IMR-90 (cell line): ENCODE measurements around the gene CLSTN1. TPM values are rescaled to one million over a fixed set of nuclear protein-coding genes. Genes with fewer than 3 reads are reported as not detected.

Source experiments
- ATAC-seq: fragments of 200-7000 bp; cut with Tn5 transposase; 2 replicates; pipeline ENCODE4 v1.9.1; 2020; ENCODE audit warnings: low read depth, mild to moderate bottlenecking, moderate library complexity
- BruUV-seq: library from RNA; stranded (reverse); fragments of 400-500 nt; replicated peaks from 2 replicates; lab custom pipeline; 2021; lab: Mats Ljungman, UMichigan
- CTCF ChIA-PET: fragments of 300-600 bp; formaldehyde crosslinking; extraction: SDS; loops from one replicate; lab custom pipeline; 2021; ENCODE audit warnings: antibody characterized with exemption; lab: Yijun Ruan, JAX
- POLR2A ChIA-PET: fragments of 300-600 bp; sonication (Branson Sonifier 250); formaldehyde crosslinking; loops from one replicate; lab custom pipeline; 2022; ENCODE audit warnings: antibody characterized with exemption; ENCODE audit not compliant: unreplicated experiment; lab: Charles Lee
- DNase-seq: peaks from one replicate; pipeline ENCODE4 v3.0.0; 2013
- H2AFZ ChIP-seq: replicated peaks from 2 replicates; pipeline ENCODE3; 2013; ENCODE audit warnings: low read length, mild to moderate bottlenecking; ENCODE audit not compliant: poor library complexity
- H2AK5ac ChIP-seq: 2 replicates; pipeline ENCODE4 v1.6.1; 2013; ENCODE audit warnings: low read depth, low read length, inconsistent platforms
- H2AK9ac ChIP-seq: replicated peaks from 2 replicates; pipeline ENCODE3; 2013; ENCODE audit warnings: mild to moderate bottlenecking, low read depth, low read length, moderate library complexity; ENCODE audit not compliant: poor library complexity
- H2BK120ac ChIP-seq: 2 replicates; pipeline ENCODE4 v1.6.1; 2013; ENCODE audit warnings: low read depth, low read length, inconsistent platforms
- H2BK15ac ChIP-seq: 3 replicates; pipeline ENCODE4 v1.6.1; 2013; ENCODE audit warnings: low read depth, low read length, inconsistent platforms
- H2BK20ac ChIP-seq: 2 replicates; pipeline ENCODE4 v1.6.1; 2013; ENCODE audit warnings: low read depth, mild to moderate bottlenecking, inconsistent platforms, low read length, moderate library complexity
- H2BK5ac ChIP-seq: 2 replicates; pipeline ENCODE4 v1.6.1; 2013; ENCODE audit warnings: mild to moderate bottlenecking, low read depth, low read length, inconsistent platforms; ENCODE audit not compliant: poor library complexity, severe bottlenecking
- H3K14ac ChIP-seq: replicated peaks from 2 replicates; pipeline ENCODE4 v1.6.1; 2013; ENCODE audit warnings: low read depth, low read length, inconsistent platforms
- H3K18ac ChIP-seq: 2 replicates; pipeline ENCODE4 v1.6.1; 2013; ENCODE audit warnings: low read depth, low read length, control low read depth
- H3K23ac ChIP-seq: 2 replicates; pipeline ENCODE4 v1.6.1; 2013; ENCODE audit warnings: low read depth, low read length, inconsistent platforms
- H3K27ac ChIP-seq: 2 replicates; pipeline ENCODE4 v1.5.1; 2013; ENCODE audit warnings: mild to moderate bottlenecking, control low read depth, low read length; ENCODE audit not compliant: insufficient read depth
- H3K27me3 ChIP-seq: 2 replicates; pipeline ENCODE4 v1.6.1; 2013; ENCODE audit warnings: low read length; ENCODE audit not compliant: control insufficient read depth, insufficient read depth
- H3K36me3 ChIP-seq: 2 replicates; pipeline ENCODE4 v1.6.1; 2013; ENCODE audit warnings: low read length, mixed read lengths; ENCODE audit not compliant: control insufficient read depth, insufficient read depth
- H3K4ac ChIP-seq: 2 replicates; pipeline ENCODE4 v1.6.1; 2013; ENCODE audit warnings: low read depth, low read length, inconsistent platforms
- H3K4me1 ChIP-seq: 2 replicates; pipeline ENCODE4 v1.6.1; 2013; ENCODE audit warnings: low read length, mixed read lengths; ENCODE audit not compliant: control insufficient read depth, insufficient read depth
- H3K4me2 ChIP-seq: 2 replicates; pipeline ENCODE4 v1.6.1; 2013; ENCODE audit warnings: low read depth, mild to moderate bottlenecking, control low read depth, low read length, moderate library complexity
- H3K4me3 ChIP-seq: 2 replicates; pipeline ENCODE4 v1.5.1; 2013; ENCODE audit warnings: low read depth, mild to moderate bottlenecking, control low read depth, low read length, moderate library complexity; ENCODE audit not compliant: insufficient read depth
- H3K56ac ChIP-seq: 2 replicates; pipeline ENCODE4 v1.6.1; 2013; ENCODE audit warnings: low read length, inconsistent platforms; ENCODE audit not compliant: insufficient read depth; ENCODE audit errors: extremely low read depth
- H3K79me1 ChIP-seq, 2 experiments: 2 replicates each; pipeline ENCODE4 v1.6.1; 2013; ENCODE audit warnings: low read length in 2 of 2, inconsistent platforms in 1 of 2, low read depth in 1 of 2
- H3K9ac ChIP-seq: 2 replicates; pipeline ENCODE4 v1.6.1; 2013; ENCODE audit warnings: low read depth, low read length, control low read depth
- H3K9me1 ChIP-seq: 2 replicates; pipeline ENCODE4 v1.6.1; 2013; ENCODE audit warnings: low read length, inconsistent platforms; ENCODE audit not compliant: insufficient read depth
- H3K9me3 ChIP-seq: 2 replicates; pipeline ENCODE4 v1.6.1; 2013; ENCODE audit warnings: low read length; ENCODE audit not compliant: control insufficient read depth, insufficient read depth
- H4K20me1 ChIP-seq: 2 replicates; pipeline ENCODE4 v1.6.1; 2013; ENCODE audit warnings: low read length, inconsistent platforms; ENCODE audit not compliant: insufficient read depth
- H4K5ac ChIP-seq: 2 replicates; pipeline ENCODE4 v1.6.1; 2013; ENCODE audit warnings: mild to moderate bottlenecking, low read depth, low read length, control low read depth
- H4K8ac ChIP-seq, 2 experiments: 2 replicates each; pipeline ENCODE4 v1.6.1; 2013; ENCODE audit warnings: low read depth in 2 of 2, low read length in 2 of 2, control low read depth in 1 of 2, inconsistent platforms in 1 of 2
- H4K91ac ChIP-seq: 2 replicates; pipeline ENCODE4 v1.6.1; 2013; ENCODE audit warnings: low read depth, low read length, inconsistent platforms; ENCODE audit not compliant: insufficient read depth
- BHLHE40 ChIP-seq: fragments of 150-350 bp; IDR thresholded peaks from 2 replicates; pipeline ENCODE4 v1.6.1; 2016; ENCODE audit warnings: mild to moderate bottlenecking, low read depth, low read length
- CEBPB ChIP-seq: IDR thresholded peaks from 2 replicates; pipeline ENCODE4 v1.6.1; 2012; ENCODE audit warnings: low read depth, low read length, improper control_type of control experiment
- CHD1 ChIP-seq: IDR thresholded peaks from 2 replicates; pipeline ENCODE4 v1.6.1; 2012; ENCODE audit warnings: low read depth, low read length, improper control_type of control experiment
- FOS ChIP-seq: fragments of 150-350 bp; IDR thresholded peaks from 2 replicates; pipeline ENCODE4 v1.6.1; 2016; ENCODE audit warnings: low read depth, low read length
- MAZ ChIP-seq: IDR thresholded peaks from 2 replicates; pipeline ENCODE4 v1.6.1; 2012; ENCODE audit warnings: low read depth, mild to moderate bottlenecking, low read length, improper control_type of control experiment, moderate library complexity, borderline replicate concordance
- MXI1 ChIP-seq: IDR thresholded peaks from 2 replicates; pipeline ENCODE4 v1.6.1; 2012; ENCODE audit warnings: low read depth, mild to moderate bottlenecking, low read length, moderate library complexity, borderline replicate concordance
- NFE2L2 ChIP-seq: fragments of 150-350 bp; IDR thresholded peaks from 2 replicates; pipeline ENCODE4 v1.6.1; 2016; ENCODE audit warnings: low read depth, mild to moderate bottlenecking, low read length
- RCOR1 ChIP-seq: IDR thresholded peaks from 2 replicates; pipeline ENCODE4 v1.6.1; 2012; ENCODE audit warnings: mild to moderate bottlenecking, low read length, improper control_type of control experiment; ENCODE audit not compliant: insufficient replicate concordance
- RFX5 ChIP-seq: IDR thresholded peaks from 2 replicates; pipeline ENCODE4 v1.8.0; 2012; ENCODE audit warnings: low read depth, mild to moderate bottlenecking, low read length, moderate library complexity
- SMC3 ChIP-seq: fragments of 150-350 bp; IDR thresholded peaks from 2 replicates; pipeline ENCODE4 v1.6.1; 2016; ENCODE audit warnings: low read depth, mild to moderate bottlenecking, antibody characterized with exemption, low read length, moderate library complexity
- WGBS, 2 experiments: methylation state at CpG; one replicate each; pipeline versions ENCODE4 v1.1.5 to v1.1.7; 2013; ENCODE audit warnings: missing lambda C conversion rate in 2 of 2; ENCODE audit not compliant: insufficient read length in 1 of 2; ENCODE audit errors: extremely low coverage in 2 of 2; 5-methylcytosine and 5-hydroxymethylcytosine counted together
- dilution Hi-C: fragments of 300-500 bp; cut with HindIII; formaldehyde crosslinking; loops from one replicate; pipeline ENCODE4 v1.14.3; 2018; ENCODE audit warnings: low sequenced_read_pairs; ENCODE audit not compliant: unreplicated experiment
- in situ Hi-C: fragments of 300-500 bp; cut with MboI; formaldehyde crosslinking; loops from 3 replicates; pipeline ENCODE4 v1.14.3; 2019; ENCODE audit warnings: low sequenced_read_pairs, inconsistent platforms, mixed read lengths
- intact Hi-C: fragments of 100-400 bp; cut with micrococcal nuclease; formaldehyde crosslinking; loops from 2 replicates; pipeline ENCODE4 v1.10.0; 2022
- polyA plus RNA-seq, 3 experiments: library from polyadenylated mRNA; depleted of rRNA; stranded (reverse); fragments of >200 nt; gene quantifications; 2 replicates each; pipeline ENCODE4 v1.2.3, GENCODE V29; 2012; ENCODE audit warnings: low replicate concordance in 1 of 3
- total RNA-seq: library from RNA; depleted of rRNA; stranded (reverse); fragments of >200 nt; gene quantifications from 2 replicates; pipeline ENCODE4 v1.2.3, GENCODE V29; 2012
- TF ChIP-seq, protein P1 (sequence below): conservative IDR thresholded peaks from 2 replicates; pipeline ENCODE4 v1.5.1; 2012; ENCODE audit warnings: mild to moderate bottlenecking, low read depth, low read length, improper control_type of control experiment
- TF ChIP-seq, protein P2 (sequence below): fragments of 150-350 bp; IDR thresholded peaks from 2 replicates; pipeline ENCODE4 v1.6.1; 2016; ENCODE audit warnings: low read depth, mild to moderate bottlenecking, low read length, moderate library complexity, borderline replicate concordance
- TF ChIP-seq, protein P3 (sequence below): fragments of 150-350 bp; IDR thresholded peaks from 2 replicates; pipeline ENCODE4 v1.6.1; 2017; ENCODE audit warnings: mild to moderate bottlenecking, antibody characterized with exemption, low read length, low read depth

The CLSTN1 gene
- total and polyA plus RNA-seq, 2 of the 4 experiments (the other 2 are of a cell fraction), result 30.1 to 72.2 TPM

DNA sequence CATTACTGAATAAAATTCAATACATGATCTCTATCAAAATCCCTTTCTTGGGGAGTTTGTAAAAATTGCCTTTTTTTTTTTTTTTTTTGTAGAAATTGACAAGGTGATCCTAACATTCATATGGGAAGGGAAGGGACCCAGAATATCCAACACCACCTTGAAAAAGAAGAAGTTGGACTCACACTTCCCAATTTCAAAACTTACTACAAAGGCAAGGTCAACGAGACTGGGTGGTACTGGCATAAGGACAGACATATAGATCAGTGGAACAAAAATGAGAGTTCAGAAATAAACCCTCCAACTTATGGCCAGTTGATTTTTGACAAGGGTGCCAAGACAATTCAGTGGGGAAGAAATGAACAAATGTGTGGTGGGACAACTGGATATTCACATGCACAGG is 31.4 kb upstream of the CLSTN1 start:
- CTCF ChIA-PET, result no interaction called here
- H3K9me1 ChIP-seq, result no peaks in the 10 kb centered on the region; the same call in 1 of the 2 replicates
- H3K4ac ChIP-seq, result no peak overlapping the region
- no peak overlapping the region for H2BK15ac ChIP-seq
- no peak overlapping the region for H2AK9ac ChIP-seq
- no peak overlapping the region for H3K23ac ChIP-seq
- peaks cover 1% of the 10 kb centered on the region for H3K4me1 ChIP-seq
- no peak overlapping the region for H3K4me2 ChIP-seq
- no peak overlapping the region for H3K9ac ChIP-seq
- no peak overlapping the region for H2AK5ac ChIP-seq
- no CpG with 5 or more reads among the region's 1 CpG for WGBS, 2 experiments
- H2BK120ac ChIP-seq, result no peak overlapping the region
- H2BK5ac ChIP-seq, result no peak overlapping the region
- no peak overlapping the region for H3K27ac ChIP-seq
- peaks cover 10% of the 10 kb centered on the region for H3K36me3 ChIP-seq
- no peak overlapping the region for H3K56ac ChIP-seq
- H3K27me3 ChIP-seq, result no peaks in the 10 kb centered on the region
- H2AFZ ChIP-seq, result no peak overlapping the region
- H3K4me3 ChIP-seq, result no peak overlapping the region
- DNase-seq (no peak), ATAC-seq (no peak)
- H4K91ac ChIP-seq, result no peak overlapping the region
- no peak overlapping the region for H2BK20ac ChIP-seq
- no peak overlapping the region for H4K5ac ChIP-seq
- dilution Hi-C loops, result no loop called here
- intact Hi-C loops, result no loop called here
- TF ChIP-seq, protein P1, sequence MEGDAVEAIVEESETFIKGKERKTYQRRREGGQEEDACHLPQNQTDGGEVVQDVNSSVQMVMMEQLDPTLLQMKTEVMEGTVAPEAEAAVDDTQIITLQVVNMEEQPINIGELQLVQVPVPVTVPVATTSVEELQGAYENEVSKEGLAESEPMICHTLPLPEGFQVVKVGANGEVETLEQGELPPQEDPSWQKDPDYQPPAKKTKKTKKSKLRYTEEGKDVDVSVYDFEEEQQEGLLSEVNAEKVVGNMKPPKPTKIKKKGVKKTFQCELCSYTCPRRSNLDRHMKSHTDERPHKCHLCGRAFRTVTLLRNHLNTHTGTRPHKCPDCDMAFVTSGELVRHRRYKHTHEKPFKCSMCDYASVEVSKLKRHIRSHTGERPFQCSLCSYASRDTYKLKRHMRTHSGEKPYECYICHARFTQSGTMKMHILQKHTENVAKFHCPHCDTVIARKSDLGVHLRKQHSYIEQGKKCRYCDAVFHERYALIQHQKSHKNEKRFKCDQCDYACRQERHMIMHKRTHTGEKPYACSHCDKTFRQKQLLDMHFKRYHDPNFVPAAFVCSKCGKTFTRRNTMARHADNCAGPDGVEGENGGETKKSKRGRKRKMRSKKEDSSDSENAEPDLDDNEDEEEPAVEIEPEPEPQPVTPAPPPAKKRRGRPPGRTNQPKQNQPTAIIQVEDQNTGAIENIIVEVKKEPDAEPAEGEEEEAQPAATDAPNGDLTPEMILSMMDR, result no peak
- TF ChIP-seq RCOR1, result no peak
- no peak for TF ChIP-seq SMC3
- no peak for TF ChIP-seq BHLHE40
- no peak for TF ChIP-seq MAZ
- TF ChIP-seq NFE2L2, result no peak
- no peak for TF ChIP-seq MXI1
- TF ChIP-seq, protein P2, sequence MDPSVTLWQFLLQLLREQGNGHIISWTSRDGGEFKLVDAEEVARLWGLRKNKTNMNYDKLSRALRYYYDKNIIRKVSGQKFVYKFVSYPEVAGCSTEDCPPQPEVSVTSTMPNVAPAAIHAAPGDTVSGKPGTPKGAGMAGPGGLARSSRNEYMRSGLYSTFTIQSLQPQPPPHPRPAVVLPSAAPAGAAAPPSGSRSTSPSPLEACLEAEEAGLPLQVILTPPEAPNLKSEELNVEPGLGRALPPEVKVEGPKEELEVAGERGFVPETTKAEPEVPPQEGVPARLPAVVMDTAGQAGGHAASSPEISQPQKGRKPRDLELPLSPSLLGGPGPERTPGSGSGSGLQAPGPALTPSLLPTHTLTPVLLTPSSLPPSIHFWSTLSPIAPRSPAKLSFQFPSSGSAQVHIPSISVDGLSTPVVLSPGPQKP, result no peak
- TF ChIP-seq FOS, result no peak
- TF ChIP-seq, protein P3, sequence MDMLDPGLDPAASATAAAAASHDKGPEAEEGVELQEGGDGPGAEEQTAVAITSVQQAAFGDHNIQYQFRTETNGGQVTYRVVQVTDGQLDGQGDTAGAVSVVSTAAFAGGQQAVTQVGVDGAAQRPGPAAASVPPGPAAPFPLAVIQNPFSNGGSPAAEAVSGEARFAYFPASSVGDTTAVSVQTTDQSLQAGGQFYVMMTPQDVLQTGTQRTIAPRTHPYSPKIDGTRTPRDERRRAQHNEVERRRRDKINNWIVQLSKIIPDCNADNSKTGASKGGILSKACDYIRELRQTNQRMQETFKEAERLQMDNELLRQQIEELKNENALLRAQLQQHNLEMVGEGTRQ, result no peak
- no peak for TF ChIP-seq CEBPB
- TF ChIP-seq CHD1, result no peak
- TF ChIP-seq RFX5, result no peak
- H3K14ac ChIP-seq, result no peak overlapping the region
- H4K20me1 ChIP-seq, result no peaks in the 10 kb centered on the region
- H3K79me1 ChIP-seq, result no peaks in the 10 kb centered on the region; a peak in 1 of 4 replicates
- H3K9me3 ChIP-seq, result no peaks in the 10 kb centered on the region
- no peak overlapping the region for H3K18ac ChIP-seq
- POLR2A ChIA-PET, result no interaction called here
- in situ Hi-C loops, result no loop called here
- no TSS peak for BruUV-seq
- H4K8ac ChIP-seq, result no peak overlapping the region
